HepG2 (cell line): ENCODE results near the gene SLC38A2. TPM values are rescaled to one million over a fixed set of nuclear protein-coding genes. Genes with fewer than 3 reads are reported as not detected.
A peak's percentile ranks its signal among the peaks of the same experiment; 100 is the strongest.

Experiments
- ATF4 ChIP-seq, 2 experiments: fragments of 450-650 bp in 1 of 2; sonication (generic) in 1 of 2; formaldehyde crosslinking; IDR thresholded peaks; 2 replicates each; pipeline versions ENCODE4 v1.5.0 to v1.8.0; 2020 to 2022; ENCODE audit warnings: mild to moderate bottlenecking in 1 of 2, missing genetic modification reagents in 1 of 2
- BRCA1 ChIP-seq: sonication (generic); formaldehyde crosslinking; IDR thresholded peaks from 2 replicates; pipeline ENCODE4 v1.4.0; 2020; ENCODE audit warnings: missing genetic modification reagents
- CBX2 ChIP-seq, 2 experiments: fragments of 200-600 bp in 1 of 2; sonication (generic); formaldehyde crosslinking in 1 of 2; IDR thresholded peaks; 2 replicates each; pipeline versions ENCODE4 v1.7.0 to v1.8.1; 2018 to 2022; ENCODE audit warnings: low read depth in 2 of 2, low read length in 1 of 2, mild to moderate bottlenecking in 1 of 2, missing genetic modification reagents in 1 of 2
- FOSL2 ChIP-seq: sonication (generic); formaldehyde crosslinking; IDR thresholded peaks from 2 replicates; pipeline ENCODE4 v1.4.0; 2020; ENCODE audit warnings: missing genetic modification reagents
- HDAC6 ChIP-seq: fragments of 200-600 bp; sonication (generic); IDR thresholded peaks from 2 replicates; pipeline ENCODE4 v1.7.0; 2017; ENCODE audit warnings: mild to moderate bottlenecking, antibody characterized with exemption, low read length, low read depth
- NCOA1 ChIP-seq: sonication (generic); formaldehyde crosslinking; IDR thresholded peaks from 2 replicates; pipeline ENCODE4 v1.9.0; 2021; ENCODE audit warnings: missing genetic modification reagents
- POLR2AphosphoS2 ChIP-seq: IDR thresholded peaks from 2 replicates; pipeline ENCODE4 v1.6.1; 2011; ENCODE audit warnings: low read depth, low read length, improper control_type of control experiment
- SKI ChIP-seq: fragments of 450-650 bp; IDR thresholded peaks from one replicate; pipeline ENCODE4 v1.6.1; 2018; ENCODE audit warnings: mild to moderate bottlenecking; ENCODE audit not compliant: partially characterized antibody
- SSRP1 ChIP-seq: IDR thresholded peaks from 2 replicates; pipeline ENCODE4 v1.6.1; 2016; ENCODE audit warnings: control low read depth
- ZBED4 ChIP-seq: sonication (generic); formaldehyde crosslinking; IDR thresholded peaks from 2 replicates; pipeline ENCODE4 v1.4.0; 2020; ENCODE audit warnings: missing genetic modification reagents, borderline replicate concordance
- ZHX1 ChIP-seq: sonication (generic); formaldehyde crosslinking; IDR thresholded peaks from 2 replicates; pipeline ENCODE4 v1.8.1; 2022; ENCODE audit warnings: low read depth, mild to moderate bottlenecking, missing genetic modification reagents
- ZNF431 ChIP-seq: sonication (generic); formaldehyde crosslinking; IDR thresholded peaks from 2 replicates; pipeline ENCODE4 v1.9.0; 2022; ENCODE audit warnings: missing genetic modification reagents, low read depth, mild to moderate bottlenecking, borderline replicate concordance
- ZNF552 ChIP-seq: sonication (generic); formaldehyde crosslinking; IDR thresholded peaks from 2 replicates; pipeline ENCODE4 v1.9.0; 2022; ENCODE audit warnings: missing genetic modification reagents, mild to moderate bottlenecking, borderline replicate concordance
- ZNF652 ChIP-seq: IDR thresholded peaks from 2 replicates; pipeline ENCODE4 v1.6.1; 2016; ENCODE audit warnings: low read depth, borderline replicate concordance
- ZNF781 ChIP-seq: sonication (generic); formaldehyde crosslinking; IDR thresholded peaks from 2 replicates; pipeline ENCODE4 v1.5.1; 2020; ENCODE audit warnings: borderline replicate concordance, mild to moderate bottlenecking, missing genetic modification reagents; ENCODE audit errors: not compliant biosample characterization
- ZNF879 ChIP-seq: sonication (generic); formaldehyde crosslinking; IDR thresholded peaks from 2 replicates; pipeline ENCODE4 v1.8.1; 2023; ENCODE audit warnings: missing genetic modification reagents
- polyA plus RNA-seq, 8 experiments: library from polyadenylated mRNA; depleted of rRNA in 3 of 8; stranded (reverse) in 7 of 8; unstranded in 1 of 8; fragments of >200 nt; fragmentation: Illumina TruSeq in 4 of 8; extraction: Trizol in 4 of 8; gene quantifications; 2 replicates each; pipeline versions ENCODE4 v1.2.1 to v1.2.3, GENCODE V29; 2011 to 2016; ENCODE audit warnings: low read depth in 4 of 8, missing spikeins in 1 of 8, mixed read lengths in 1 of 8; ENCODE audit not compliant: insufficient read depth in 1 of 8
- total RNA-seq, 5 experiments: library from RNA; depleted of rRNA; stranded (reverse); fragments of >200 nt; fragmentation: Illumina TruSeq; extraction: Trizol; gene quantifications; 2 replicates each; pipeline ENCODE4 v1.2.3, GENCODE V29; 2016; ENCODE audit warnings: low read depth in 1 of 5
- TF ChIP-seq, protein P1 (sequence below): sonication (generic); formaldehyde crosslinking; IDR thresholded peaks from 2 replicates; pipeline ENCODE4 v1.8.1; 2023; ENCODE audit warnings: missing genetic modification reagents, inconsistent platforms, borderline replicate concordance

The SLC38A2 gene
- total and polyA plus RNA-seq, 2 of the 13 experiments (the other 11 are each of a cell fraction or from before 2014, with no cell fraction given), result 368 to 880 TPM

- no peak for TF ChIP-seq ZHX1 (CRISPR knock-in tag)
- TF ChIP-seq ZNF781, result no peak
- TF ChIP-seq ZNF879 (CRISPR knock-in tag), result no peak
- no peak for TF ChIP-seq POLR2AphosphoS2
- no peak for TF ChIP-seq ZNF431 (CRISPR knock-in tag)
- TF ChIP-seq BRCA1 (CRISPR knock-in tag), result no peak
- peak in 1 of 2 experiments; percentile 44; a peak in 1 of 4 replicates for TF ChIP-seq ATF4 (CRISPR knock-in tag; IDR thresholded peaks at IDR 0.05)
- TF ChIP-seq FOSL2 (CRISPR knock-in tag), result peak; percentile 53
- no peak for TF ChIP-seq NCOA1 (CRISPR knock-in tag)
- no peak for TF ChIP-seq ZNF652 (CRISPR knock-in tag)
- TF ChIP-seq SSRP1 (CRISPR knock-in tag), result no peak
- no peak for TF ChIP-seq ZBED4 (CRISPR knock-in tag)
- no peak for TF ChIP-seq ZNF552 (CRISPR knock-in tag)
- TF ChIP-seq CBX2 (IDR thresholded peaks at IDR 0.05; ENCODE audit: low read depth, low read length), result no peak
- TF ChIP-seq CBX2 (CRISPR knock-in tag; IDR thresholded peaks at IDR 0.05; ENCODE audit: low read depth), result no peak
- TF ChIP-seq, protein P1, sequence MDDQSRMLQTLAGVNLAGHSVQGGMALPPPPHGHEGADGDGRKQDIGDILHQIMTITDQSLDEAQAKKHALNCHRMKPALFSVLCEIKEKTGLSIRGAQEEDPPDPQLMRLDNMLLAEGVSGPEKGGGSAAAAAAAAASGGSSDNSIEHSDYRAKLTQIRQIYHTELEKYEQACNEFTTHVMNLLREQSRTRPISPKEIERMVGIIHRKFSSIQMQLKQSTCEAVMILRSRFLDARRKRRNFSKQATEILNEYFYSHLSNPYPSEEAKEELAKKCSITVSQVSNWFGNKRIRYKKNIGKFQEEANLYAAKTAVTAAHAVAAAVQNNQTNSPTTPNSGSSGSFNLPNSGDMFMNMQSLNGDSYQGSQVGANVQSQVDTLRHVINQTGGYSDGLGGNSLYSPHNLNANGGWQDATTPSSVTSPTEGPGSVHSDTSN (CRISPR knock-in tag), result no peak
- no peak for TF ChIP-seq HDAC6
- TF ChIP-seq SKI, result no peak
Measured at GRCh38 chr12:46385438-46385837, 12.9 kb upstream of the SLC38A2 start (continued).
